Measurements from ENCODE around the gene SLITRK6. TPM values are rescaled to one million over a fixed set of nuclear protein-coding genes. Genes with fewer than 3 reads are reported as not detected.
"Not testable (repeated sequence)": the region's sequence is repeated elsewhere in the genome, so short reads cannot be mapped to it uniquely, and the experiment has no call there.

SLITRK6 gene
- 5.0 and 5.5 TPM in 2 replicates for total RNA-seq (2014; rRNA removed; shearing (Covaris generic))

DNA sequence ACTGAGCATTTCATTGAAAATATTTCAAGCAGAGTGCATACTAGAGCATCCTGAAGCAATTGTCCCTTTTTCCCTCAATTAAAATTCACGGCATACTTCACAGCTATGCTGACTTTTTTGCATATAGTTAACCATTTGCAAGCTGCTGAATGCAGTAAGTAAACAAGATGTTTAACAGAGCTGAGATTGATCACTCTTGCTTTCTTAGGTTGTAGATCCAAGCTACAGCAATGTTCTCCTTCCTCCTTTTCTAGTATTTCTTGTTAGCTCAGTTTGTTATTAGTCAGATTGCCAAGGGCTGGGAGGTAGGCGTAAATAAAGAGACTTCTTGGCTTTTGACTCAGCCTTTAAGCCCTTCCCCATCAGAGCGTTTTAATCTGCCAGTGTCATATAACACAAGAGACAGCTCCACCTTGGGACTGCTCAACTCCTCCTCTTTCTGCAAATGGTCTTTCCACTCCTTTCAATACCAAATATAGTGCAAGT, at the start of gene SLITRK6:
TSS of gene SLITRK6 (minus strand) at position 323 of the 486 bp plus-strand sequence. CDS start 2,911 bp downstream, outside the sequence.
- DNase-seq (ENCODE audit: low spot score) = peak; percentile 80

DNA sequence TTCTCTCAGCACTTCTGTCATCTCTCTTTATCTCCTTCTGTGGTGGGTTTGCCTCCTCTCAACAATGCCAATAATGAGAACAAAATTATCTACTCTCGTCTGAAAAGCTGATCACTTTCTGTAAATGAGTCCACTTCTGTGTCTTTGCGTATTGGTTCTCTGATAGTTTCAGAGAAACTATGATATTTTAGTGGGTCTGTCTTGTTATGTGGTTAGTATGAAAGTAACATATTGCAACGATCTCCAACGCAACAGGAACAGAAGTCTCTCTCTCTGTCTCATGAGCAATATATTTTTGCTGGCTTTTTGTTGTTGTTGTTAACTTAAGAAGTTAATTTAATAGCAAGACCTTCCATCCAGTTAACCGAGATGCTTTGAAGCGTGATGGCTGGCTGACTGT, 47.8 kb upstream of the SLITRK6 start:
- DNase-seq (ENCODE audit: low spot score) = no peak

- DNase-seq (ENCODE audit: low spot score) = no peak
These were observed 42.2 kb upstream of the SLITRK6 start for GRCh38 chr13:85841427-85841826.

- DNase-seq (ENCODE audit: low spot score) = no peak
These were observed 34.7 kb upstream of the SLITRK6 start for GRCh38 chr13:85833921-85834320.

DNA sequence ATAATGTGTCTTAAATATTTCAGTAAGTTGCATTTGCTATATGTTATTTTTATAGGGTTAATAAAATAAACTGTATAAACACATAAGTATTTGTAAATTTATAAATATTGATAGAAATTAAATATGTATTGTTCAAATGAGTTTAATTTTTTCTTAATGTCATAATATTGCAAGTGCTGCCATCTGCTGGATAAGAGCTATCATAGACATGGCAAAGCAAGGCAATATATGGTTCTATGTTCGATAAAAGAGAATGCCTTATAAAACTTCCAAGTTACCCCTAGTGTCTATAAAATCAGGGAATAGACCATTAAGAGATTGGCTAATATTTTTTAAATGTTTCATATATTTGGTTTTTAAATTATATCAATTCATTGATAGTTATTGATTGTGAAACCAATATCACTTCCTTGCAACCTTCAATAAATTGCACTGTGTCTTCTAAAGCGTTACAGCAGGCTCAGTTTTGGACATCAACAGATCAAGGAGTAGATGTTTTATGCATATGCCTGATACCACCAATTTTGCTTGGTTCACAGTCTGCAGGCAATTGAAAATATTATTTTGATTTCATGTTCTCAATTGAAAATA, 29.0 kb upstream of the SLITRK6 start:
- peak; percentile 4 for DNase-seq (ENCODE audit: low spot score)

- DNase-seq (ENCODE audit: low spot score) = no peak
These were observed 26.2 kb upstream of the SLITRK6 start for GRCh38 chr13:85825454-85825853.

DNA sequence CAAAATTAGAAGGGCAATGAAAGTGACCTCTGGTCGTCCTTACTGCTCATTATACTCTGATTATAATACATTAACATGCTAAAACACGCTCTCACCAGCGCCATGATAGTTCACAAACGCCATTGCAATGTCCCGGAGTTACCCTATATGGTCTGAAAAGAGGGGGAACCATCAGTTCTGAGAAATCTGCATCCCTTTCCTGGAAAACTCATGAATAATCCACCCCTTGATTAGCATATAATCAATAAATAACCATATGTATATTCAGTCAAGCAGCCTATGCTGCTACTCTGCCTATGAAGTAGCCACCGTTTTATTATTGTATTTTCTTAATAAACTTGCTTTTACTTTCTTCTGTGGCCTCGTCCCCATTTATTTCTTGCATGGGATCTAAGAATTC, 24.6 kb upstream of the SLITRK6 start:
- DNase-seq (ENCODE audit: low spot score) = no peak

GRCh38 chr13:85819513-85819912, 20.3 kb upstream of the SLITRK6 start:
- DNase-seq (ENCODE audit: low spot score) = no peak

- no peak for DNase-seq (ENCODE audit: low spot score)
These were observed 17.2 kb upstream of the SLITRK6 start for GRCh38 chr13:85816413-85816812.

GRCh38 chr13:85812282-85812681, 13.1 kb upstream of the SLITRK6 start:
- DNase-seq (ENCODE audit: low spot score) = no peak

DNA sequence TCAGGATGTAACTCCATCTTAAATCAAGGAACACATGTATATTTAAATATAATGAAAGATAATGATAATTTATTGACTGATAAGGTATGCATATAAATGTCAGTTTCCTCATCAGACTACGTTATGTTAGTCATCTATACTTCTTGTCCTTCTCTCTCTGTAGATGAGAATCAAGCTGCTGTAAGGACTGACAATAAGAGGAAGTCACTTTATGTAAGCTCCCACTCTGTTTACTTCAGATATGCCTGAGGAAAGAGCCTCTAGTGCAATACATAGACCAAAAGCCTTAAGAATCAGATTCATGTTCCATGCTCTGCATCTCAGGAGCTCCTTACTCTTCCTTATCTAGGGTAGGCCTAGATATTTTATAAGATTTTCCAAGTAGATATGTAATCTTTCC, 9.6 kb upstream of the SLITRK6 start:
- DNase-seq (ENCODE audit: low spot score) = no peak

- DNase-seq (ENCODE audit: low spot score) = peak; percentile 21
These were observed 7.4 kb upstream of the SLITRK6 start for GRCh38 chr13:85806553-85807175.

GRCh38 chr13:85798556-85798955, 663 bp downstream of the SLITRK6 start:
- DNase-seq (ENCODE audit: low spot score) = no peak

DNA sequence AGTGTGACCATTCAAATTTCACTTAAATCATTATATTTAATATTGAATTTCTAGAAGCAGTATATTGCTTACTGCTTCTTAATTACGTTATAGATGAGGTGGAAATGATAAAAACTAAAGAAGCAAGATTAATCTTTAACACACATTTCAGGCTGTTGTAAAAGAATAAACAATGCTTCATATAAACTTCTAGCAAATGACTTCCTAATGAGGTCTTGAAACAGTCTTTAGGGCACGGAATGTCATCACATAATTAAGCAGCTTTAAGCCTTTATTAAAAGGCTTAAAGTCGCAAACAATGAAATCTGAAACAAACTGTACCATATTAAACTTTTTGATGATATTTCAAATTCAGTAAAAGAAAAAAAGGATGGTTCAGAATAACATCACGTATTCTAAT, 1.9 kb downstream of the SLITRK6 start:
- no peak for DNase-seq (ENCODE audit: low spot score)

- DNase-seq (ENCODE audit: low spot score) = no peak
These were observed 14.0 kb downstream of the SLITRK6 start for GRCh38 chr13:85785205-85785604.

- DNase-seq (ENCODE audit: low spot score) = peak; percentile 3
These were observed 26.9 kb downstream of the SLITRK6 start for GRCh38 chr13:85772367-85772766.

DNA sequence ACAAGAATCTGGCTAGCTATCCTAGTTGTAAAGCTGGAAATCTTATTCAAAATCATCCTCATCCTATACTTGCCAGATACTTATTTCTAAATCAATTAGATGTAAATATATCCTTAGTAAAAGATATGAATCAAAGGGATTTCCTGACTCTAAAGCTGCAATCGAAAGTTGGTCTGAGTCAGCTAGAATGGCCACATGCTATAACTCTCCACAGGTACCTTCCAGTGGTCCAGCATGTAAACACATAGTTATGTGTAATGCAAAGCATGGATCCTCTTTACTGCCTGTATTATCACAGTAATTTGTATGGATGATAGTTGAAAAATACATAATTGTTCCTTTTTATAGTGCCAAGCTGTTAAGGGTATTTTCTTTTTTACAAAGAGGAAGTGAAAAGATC, 27.4 kb downstream of the SLITRK6 start:
- DNase-seq (ENCODE audit: low spot score) = no peak

DNA sequence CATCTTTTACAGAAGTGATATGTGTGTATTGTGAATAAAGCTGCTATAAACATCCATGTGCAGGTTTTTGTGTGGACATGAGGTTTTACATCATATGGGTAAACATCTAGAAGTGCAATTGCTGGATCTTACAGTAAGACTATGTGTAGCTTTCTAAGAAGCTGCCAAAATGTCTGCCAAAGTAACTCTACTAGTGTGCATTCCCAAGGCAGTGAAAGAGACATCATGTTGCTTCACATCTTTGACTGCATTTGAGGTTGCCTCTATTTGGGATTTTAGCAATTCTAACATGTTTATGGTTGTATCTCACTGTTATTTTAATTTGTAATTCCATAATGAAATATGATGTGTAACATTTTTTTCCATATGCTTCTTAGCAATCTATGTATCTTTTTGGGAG, 30.3 kb downstream of the SLITRK6 start:
- DNase-seq (ENCODE audit: low spot score) = no peak

DNA sequence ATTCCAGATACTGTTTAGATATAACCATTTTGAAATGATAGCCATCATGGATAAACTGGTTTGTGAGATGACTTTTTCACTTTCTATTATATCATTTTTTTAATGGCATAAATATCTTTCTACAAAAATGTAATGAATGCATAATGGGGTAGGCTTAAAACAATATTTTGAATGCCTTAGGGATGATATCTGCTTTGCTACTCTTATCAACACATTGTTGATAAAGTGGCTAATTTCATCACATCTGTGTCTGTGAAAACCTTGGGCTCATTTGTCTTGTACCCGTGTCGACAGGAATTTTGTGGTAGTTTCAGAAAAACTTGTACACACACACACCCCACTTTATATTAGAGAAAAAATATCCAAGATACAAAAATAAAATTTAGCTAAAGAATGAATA, 44.1 kb downstream of the SLITRK6 start:
- DNase-seq (ENCODE audit: low spot score) = no peak

DNA sequence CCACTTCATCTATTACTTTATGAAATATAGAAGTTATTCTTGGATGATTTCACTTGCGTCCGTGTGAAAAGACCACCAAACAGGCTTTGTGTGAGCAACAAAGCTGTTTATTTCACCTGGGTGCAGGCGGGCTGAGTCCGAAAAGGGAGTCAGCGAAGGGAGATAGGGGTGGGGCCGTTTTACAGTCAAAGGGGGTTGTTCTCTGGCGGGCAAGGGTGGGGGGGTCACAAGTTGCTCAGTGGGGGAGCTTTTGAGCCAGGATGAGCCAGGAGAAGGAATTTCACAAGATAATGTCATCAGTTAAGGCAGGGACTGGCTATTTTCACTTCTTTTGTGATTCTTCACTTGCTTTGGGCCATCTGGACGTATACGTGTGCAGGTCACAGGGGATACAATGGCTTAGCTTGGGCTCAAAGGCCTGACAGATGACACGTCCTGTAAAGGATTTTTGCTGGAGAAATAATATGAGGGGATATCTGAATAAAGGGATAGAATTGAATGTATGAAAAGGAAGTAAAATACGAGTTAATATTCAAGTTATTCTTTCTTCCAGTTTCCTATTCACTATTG, 55.9 kb downstream of the SLITRK6 start:
- not testable (repeated sequence) for DNase-seq (ENCODE audit: low spot score)

Measured in H4 (cell line).